K562 (cell line): ENCODE data around the gene PPM1F. TPM values are rescaled to one million over a fixed set of nuclear protein-coding genes. Genes with fewer than 3 reads are reported as not detected.

Experiments used
- CCAR2 ChIP-seq: fragments of 200-400 bp; formaldehyde crosslinking; IDR thresholded peaks from 2 replicates; pipeline ENCODE4 v1.6.1; 2017; ENCODE audit warnings: mild to moderate bottlenecking, low read depth, low read length
- CHCHD3 ChIP-seq: fragments of 250-450 bp; sonication (Bioruptor Pico); IDR thresholded peaks from 2 replicates; pipeline ENCODE4 v2.1.2; 2022; ENCODE audit warnings: mild to moderate bottlenecking
- HIVEP1 ChIP-seq: fragments of 250-450 bp; sonication (Bioruptor Pico); IDR thresholded peaks from 2 replicates; pipeline ENCODE4 v1.4.0; 2020; ENCODE audit warnings: mild to moderate bottlenecking
- HNRNPUL1 ChIP-seq: fragments of 200-400 bp; formaldehyde crosslinking; IDR thresholded peaks from 2 replicates; pipeline ENCODE4 v1.6.1; 2017; ENCODE audit warnings: low read length
- POLR2B ChIP-seq: fragments of 450-650 bp; IDR thresholded peaks from 2 replicates; pipeline ENCODE4 v1.6.1; 2018; ENCODE audit warnings: low read depth; ENCODE audit not compliant: partially characterized antibody
- SMC3 ChIP-seq: conservative IDR thresholded peaks from 2 replicates; pipeline ENCODE4 v1.6.1; 2011; ENCODE audit warnings: low read depth, low read length, improper control_type of control experiment; ENCODE audit not compliant: insufficient read depth
- TRIM28 ChIP-seq: fragments of 450-650 bp; IDR thresholded peaks from 2 replicates; pipeline ENCODE4 v1.6.1; 2017
- YBX1 ChIP-seq: fragments of 450-650 bp; IDR thresholded peaks from 2 replicates; pipeline ENCODE4 v1.7.1; 2016; ENCODE audit warnings: mild to moderate bottlenecking
- ZNF140 ChIP-seq: fragments of 250-450 bp; sonication (Bioruptor Pico); IDR thresholded peaks from 2 replicates; pipeline ENCODE4 v1.8.0; 2021; ENCODE audit warnings: moderate library complexity, mild to moderate bottlenecking, inconsistent platforms
- ZNF253 ChIP-seq: fragments of 250-450 bp; sonication (Bioruptor Pico); conservative IDR thresholded peaks from 2 replicates; pipeline ENCODE4 v1.6.1; 2021; ENCODE audit warnings: mild to moderate bottlenecking
- ZNF316 ChIP-seq: fragments of 450-650 bp; IDR thresholded peaks from 2 replicates; pipeline ENCODE4 v1.6.1; 2016
- ZNF347 ChIP-seq: fragments of 450-650 bp; formaldehyde crosslinking; IDR thresholded peaks from 2 replicates; pipeline ENCODE4 v1.4.0; 2020; ENCODE audit warnings: low read depth, mild to moderate bottlenecking, moderate library complexity
- ZNF830 ChIP-seq: fragments of 250-450 bp; sonication (Bioruptor Pico); IDR thresholded peaks from 2 replicates; pipeline ENCODE4 v1.5.0; 2021; ENCODE audit warnings: mild to moderate bottlenecking
- polyA plus RNA-seq, 8 experiments: library from polyadenylated mRNA; depleted of rRNA in 4 of 8; stranded (reverse) in 5 of 8; unstranded in 3 of 8; fragments of >200 nt; fragmentation: Nextera tagmentation in 2 of 8; fragmentation: Illumina TruSeq in 1 of 8; extraction: Ambion mirVana in 2 of 8; extraction: Trizol in 1 of 8; gene quantifications; 2 replicates each; pipeline versions ENCODE4 v1.2.1 to v1.2.3, GENCODE V29; 2011 to 2014; ENCODE audit warnings: inconsistent platforms in 1 of 8, missing spikeins in 1 of 8
- total RNA-seq, 7 experiments: library from RNA; depleted of rRNA in 6 of 7; stranded (reverse); fragments of >200 nt in 6 of 7; fragmentation: Illumina TruSeq in 2 of 7; extraction: Trizol in 2 of 7; gene quantifications; 2 replicates each; pipeline versions ENCODE4 v1.2.1 to v1.2.3, GENCODE V29; 2011 to 2021; ENCODE audit warnings: low replicate concordance in 1 of 7
- TF ChIP-seq, protein P1 (sequence below): fragments of 250-450 bp; sonication (Bioruptor Pico); IDR thresholded peaks from 2 replicates; pipeline ENCODE4 v1.4.0; 2020; ENCODE audit warnings: mild to moderate bottlenecking, moderate library complexity
- TF ChIP-seq, protein P2 (sequence below): fragments of 250-450 bp; sonication (Bioruptor Pico); IDR thresholded peaks from 2 replicates; pipeline ENCODE4 v1.4.0; 2020

Gene PPM1F
- total and polyA plus RNA-seq, 9 of the 15 experiments (the other 6 are each of a cell fraction or from before 2014, with no cell fraction given): 2.1 to 159 (median 64.0) TPM

DNA sequence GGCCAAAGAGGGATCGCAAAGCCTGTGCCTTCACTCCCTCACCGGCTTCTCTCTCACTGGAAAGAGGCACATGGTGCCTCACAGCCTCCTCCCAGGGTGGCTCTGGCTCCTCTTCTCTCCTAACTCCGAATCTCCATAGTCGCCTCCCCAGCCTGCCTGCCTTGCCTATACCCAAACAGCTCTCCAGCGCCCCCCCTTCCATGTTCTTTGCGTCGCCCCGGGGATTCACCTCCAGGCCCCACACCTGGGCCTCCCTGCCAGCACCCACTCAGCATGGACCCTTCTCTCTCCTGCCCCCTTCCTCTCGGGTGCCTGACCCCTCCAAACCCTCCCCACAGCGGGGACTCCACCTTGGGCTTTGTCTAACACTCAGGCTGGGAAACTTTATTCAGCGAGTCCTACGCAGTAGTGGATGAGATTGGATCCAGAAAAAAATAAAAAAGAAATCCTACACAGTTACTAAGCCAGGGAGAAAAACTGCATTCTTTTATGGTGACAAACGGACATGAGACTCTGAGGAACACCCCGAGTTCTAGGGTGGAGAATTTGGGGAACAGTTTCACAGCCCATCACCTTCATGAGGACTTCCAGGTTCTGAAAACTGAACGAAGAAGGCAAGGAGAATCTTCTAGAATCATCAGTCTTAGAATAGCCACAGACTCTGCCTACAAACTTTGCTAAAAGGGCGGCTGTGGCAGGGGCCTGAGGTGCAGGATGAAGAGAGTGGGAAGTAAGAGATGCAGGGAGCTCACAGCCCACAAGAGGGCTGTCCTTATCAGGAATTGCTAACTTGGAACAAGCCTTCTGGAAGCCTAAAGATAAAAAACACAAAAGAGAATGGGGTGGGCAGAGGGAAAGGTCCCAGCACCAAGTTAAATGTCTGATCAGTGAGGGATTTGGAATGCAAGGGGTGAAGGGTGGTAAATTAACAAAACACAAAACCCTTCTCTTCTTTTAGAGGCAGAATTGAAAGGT is 5.3 kb downstream of the PPM1F start (continued):
- TF ChIP-seq HNRNPUL1 (no peak), ZNF347 (CRISPR knock-in tag) (no peak), ZNF140 (CRISPR knock-in tag) (no peak), ZNF830 (CRISPR knock-in tag) (no peak), POLR2B (no peak), CHCHD3 (CRISPR knock-in tag) (no peak), ZNF253 (CRISPR knock-in tag) (no peak), TRIM28 (no peak), SMC3 (peak; percentile 93), ZNF316 (no peak), CCAR2 (no peak), YBX1 (no peak), HIVEP1 (CRISPR knock-in tag) (no peak)
- TF ChIP-seq, protein P1, sequence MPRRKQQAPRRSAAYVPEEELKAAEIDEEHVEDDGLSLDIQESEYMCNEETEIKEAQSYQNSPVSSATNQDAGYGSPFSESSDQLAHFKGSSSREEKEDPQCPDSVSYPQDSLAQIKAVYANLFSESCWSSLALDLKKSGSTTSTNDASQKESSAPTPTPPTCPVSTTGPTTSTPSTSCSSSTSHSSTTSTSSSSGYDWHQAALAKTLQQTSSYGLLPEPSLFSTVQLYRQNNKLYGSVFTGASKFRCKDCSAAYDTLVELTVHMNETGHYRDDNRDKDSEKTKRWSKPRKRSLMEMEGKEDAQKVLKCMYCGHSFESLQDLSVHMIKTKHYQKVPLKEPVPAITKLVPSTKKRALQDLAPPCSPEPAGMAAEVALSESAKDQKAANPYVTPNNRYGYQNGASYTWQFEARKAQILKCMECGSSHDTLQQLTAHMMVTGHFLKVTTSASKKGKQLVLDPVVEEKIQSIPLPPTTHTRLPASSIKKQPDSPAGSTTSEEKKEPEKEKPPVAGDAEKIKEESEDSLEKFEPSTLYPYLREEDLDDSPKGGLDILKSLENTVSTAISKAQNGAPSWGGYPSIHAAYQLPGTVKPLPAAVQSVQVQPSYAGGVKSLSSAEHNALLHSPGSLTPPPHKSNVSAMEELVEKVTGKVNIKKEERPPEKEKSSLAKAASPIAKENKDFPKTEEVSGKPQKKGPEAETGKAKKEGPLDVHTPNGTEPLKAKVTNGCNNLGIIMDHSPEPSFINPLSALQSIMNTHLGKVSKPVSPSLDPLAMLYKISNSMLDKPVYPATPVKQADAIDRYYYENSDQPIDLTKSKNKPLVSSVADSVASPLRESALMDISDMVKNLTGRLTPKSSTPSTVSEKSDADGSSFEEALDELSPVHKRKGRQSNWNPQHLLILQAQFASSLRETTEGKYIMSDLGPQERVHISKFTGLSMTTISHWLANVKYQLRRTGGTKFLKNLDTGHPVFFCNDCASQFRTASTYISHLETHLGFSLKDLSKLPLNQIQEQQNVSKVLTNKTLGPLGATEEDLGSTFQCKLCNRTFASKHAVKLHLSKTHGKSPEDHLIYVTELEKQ: no peak
- TF ChIP-seq, protein P2, sequence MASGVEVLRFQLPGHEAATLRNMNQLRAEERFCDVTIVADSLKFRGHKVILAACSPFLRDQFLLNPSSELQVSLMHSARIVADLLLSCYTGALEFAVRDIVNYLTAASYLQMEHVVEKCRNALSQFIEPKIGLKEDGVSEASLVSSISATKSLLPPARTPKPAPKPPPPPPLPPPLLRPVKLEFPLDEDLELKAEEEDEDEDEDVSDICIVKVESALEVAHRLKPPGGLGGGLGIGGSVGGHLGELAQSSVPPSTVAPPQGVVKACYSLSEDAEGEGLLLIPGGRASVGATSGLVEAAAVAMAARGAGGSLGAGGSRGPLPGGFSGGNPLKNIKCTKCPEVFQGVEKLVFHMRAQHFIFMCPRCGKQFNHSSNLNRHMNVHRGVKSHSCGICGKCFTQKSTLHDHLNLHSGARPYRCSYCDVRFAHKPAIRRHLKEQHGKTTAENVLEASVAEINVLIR (CRISPR knock-in tag): no peak
